ENCODE results near the gene PUM1.
"Not testable (repeated sequence)": the region's sequence is repeated elsewhere in the genome, so short reads cannot be mapped to it uniquely, and the experiment has no call there.

Gene PUM1

DNA sequence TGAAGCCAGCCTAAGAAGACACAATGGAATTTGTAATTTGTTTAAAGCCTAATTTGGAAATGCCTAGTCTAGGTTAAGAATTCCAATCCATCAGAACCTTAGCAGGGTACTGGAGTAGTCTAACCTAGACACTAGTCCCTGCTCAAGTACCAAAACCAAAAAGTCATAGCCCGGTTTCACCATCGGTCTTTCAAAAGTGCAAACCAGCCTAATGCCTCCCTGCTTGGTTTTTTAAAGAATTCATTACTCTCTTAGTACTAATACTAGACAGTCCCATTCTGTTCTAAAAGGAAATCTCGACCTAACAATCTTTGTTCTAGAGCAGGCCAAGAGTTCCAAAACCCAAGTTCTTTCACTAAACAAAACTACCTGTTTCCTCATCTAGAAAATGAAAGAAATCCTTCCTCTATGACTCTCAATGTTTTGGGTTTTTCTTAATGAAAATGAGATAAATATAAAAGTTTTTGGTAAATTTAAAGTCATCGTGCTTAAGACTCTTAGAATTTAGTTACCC, 2.6 kb downstream of the PUM1 start:
- no peak for DNase-seq

GRCh38 chr1:31062162-31062866, 3.2 kb downstream of the PUM1 start:
- DNase-seq, result not testable (repeated sequence)

DNA sequence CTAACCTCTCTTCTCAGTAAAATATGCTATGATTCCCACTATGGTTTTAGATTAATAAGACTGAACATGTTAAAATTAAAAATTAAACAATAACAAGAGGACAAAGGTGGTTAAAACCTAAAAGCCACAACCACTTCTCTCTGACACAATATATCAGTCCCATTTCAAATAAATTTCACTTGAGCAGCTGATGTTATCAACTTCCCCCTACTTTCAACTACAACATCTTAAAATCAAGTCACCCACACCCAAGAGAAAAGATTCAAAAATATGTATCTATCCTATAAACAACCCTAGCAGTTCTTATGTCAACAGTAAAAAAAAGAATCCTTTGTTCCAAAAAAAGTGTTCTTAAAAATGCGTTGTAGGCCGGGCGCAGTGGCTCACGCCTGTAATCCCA, 7.5 kb downstream of the PUM1 start:
- DNase-seq, result no peak

- no peak for DNase-seq
These were observed 9.6 kb downstream of the PUM1 start for GRCh38 chr1:31055953-31056352.

DNA sequence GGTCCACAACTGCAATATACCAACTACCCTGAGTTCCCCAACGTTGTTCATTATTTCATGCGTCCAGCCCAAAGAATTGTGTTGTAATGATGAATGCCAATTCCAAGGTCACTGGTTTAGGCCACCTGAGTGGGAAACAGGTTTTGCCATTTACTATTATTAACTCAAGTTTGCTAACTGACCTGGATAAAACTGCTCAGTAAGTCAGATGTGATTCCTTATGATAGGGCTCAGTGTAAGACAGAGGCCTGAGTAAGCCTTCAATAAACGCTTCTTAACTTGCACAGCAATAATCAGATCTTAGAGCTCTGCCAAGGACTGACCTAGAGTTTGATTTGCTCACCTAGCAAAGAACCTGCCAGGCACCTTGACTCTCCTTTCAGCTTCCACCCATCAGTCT, 10.0 kb downstream of the PUM1 start:
- no peak for DNase-seq

- DNase-seq, result no peak
These were observed 10.5 kb downstream of the PUM1 start for GRCh38 chr1:31054958-31055481.

DNA sequence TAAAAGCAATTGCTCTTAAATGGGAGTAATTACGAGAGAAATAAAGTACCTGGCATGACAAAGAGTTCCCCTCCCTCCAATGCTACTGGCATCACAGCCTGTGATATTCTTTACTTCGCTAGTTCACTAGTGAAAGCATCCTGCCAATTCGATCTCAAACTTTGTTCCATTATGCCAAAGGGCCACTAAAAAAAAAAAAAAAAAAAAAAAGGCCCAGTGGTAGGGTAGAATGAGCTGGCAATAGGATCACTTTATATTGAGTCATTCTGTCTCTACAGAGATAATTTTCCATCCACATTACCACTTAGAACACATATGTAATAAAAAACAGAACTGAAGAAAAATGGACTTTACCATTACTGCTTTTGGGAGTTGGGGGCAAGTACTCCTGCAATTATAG, 11.2 kb downstream of the PUM1 start:
- no peak for DNase-seq

DNA sequence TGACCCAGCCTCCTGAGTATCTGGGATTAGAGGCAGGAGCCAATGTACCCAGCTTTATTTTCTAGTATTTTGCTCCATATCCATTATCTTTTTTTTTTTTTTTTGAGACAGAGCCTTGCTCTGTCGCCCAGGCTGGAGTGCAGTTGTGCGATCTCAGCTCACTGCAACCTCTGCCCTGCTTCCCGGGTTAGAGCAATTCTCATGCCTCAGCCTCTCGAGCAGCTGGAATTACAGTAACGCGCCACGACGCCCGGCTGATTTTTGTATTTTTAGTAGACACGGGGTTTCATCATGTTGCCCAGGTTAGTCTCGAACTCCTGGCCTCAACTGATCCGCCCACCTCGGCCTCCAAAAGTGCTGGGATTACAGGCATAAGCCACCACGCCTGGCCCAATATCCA, 12.9 kb downstream of the PUM1 start:
- not testable (repeated sequence) for DNase-seq

- no peak for DNase-seq
These were observed 13.9 kb downstream of the PUM1 start for GRCh38 chr1:31051611-31052010.

GRCh38 chr1:31047507-31047906, 18.0 kb downstream of the PUM1 start:
- not testable (repeated sequence) for DNase-seq

DNA sequence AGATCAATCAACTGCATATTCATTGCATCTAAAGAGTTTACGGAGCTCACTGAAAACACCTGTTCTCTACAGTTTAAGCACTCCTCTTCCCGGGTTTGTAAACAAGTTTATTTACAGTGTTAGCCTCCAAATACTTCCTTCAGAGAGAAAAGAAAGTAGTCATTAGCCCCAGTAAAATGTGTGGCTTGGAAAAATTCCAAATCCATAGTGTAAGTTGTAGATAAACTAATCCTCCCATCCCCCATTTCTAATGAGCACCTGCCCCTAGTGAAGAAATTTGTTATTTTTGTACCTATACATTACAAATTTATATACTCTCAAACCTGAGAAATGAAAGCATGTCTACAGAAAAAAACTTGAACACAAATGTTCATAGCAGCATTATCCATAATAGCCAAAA, 21.9 kb downstream of the PUM1 start:
- no peak for DNase-seq

DNA sequence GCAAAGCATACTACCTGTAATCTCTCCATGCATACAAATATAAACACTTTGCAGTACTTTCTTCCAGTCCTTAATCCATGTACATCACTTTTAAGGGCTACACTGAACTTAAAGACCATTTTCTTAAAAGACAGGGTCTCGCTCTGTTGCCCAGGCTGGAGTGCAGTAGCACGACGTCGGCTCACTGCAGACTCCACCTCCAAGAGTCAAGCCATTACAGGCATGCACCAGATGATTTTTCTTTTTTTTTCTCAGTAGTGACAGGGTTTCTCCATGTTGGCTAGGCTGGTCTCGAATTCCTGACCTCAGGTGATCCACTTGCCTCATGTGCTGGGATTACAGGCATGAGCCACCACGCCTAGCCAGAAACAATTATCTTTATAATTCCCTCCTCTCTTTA, 22.9 kb downstream of the PUM1 start:
- no peak for DNase-seq

GRCh38 chr1:31041529-31041928, 24.0 kb downstream of the PUM1 start:
- no peak for DNase-seq

DNA sequence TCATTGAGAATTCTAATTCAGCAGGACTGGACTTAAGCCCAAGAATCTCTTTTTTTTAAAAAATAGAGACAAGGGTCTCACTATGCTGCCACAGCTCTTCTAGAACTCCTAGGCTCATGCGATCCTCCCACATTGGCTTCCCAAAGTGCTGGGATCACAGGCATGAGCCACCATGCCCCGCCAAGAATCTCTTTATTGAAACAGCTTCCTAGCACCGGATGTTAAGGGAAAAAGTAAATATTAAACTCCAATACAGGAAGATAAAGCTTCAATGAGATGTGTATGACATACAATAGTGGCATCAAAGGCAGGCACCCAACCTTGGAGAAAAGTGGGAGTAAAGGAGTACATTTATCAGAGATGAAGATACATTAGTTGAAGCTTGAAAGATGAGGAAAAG, 25.5 kb downstream of the PUM1 start:
- no peak for DNase-seq

- not testable (repeated sequence) for DNase-seq
These were observed 26.6 kb downstream of the PUM1 start for GRCh38 chr1:31038935-31039334.

- DNase-seq, result no peak
These were observed 27.2 kb downstream of the PUM1 start for GRCh38 chr1:31038360-31038759.

DNA sequence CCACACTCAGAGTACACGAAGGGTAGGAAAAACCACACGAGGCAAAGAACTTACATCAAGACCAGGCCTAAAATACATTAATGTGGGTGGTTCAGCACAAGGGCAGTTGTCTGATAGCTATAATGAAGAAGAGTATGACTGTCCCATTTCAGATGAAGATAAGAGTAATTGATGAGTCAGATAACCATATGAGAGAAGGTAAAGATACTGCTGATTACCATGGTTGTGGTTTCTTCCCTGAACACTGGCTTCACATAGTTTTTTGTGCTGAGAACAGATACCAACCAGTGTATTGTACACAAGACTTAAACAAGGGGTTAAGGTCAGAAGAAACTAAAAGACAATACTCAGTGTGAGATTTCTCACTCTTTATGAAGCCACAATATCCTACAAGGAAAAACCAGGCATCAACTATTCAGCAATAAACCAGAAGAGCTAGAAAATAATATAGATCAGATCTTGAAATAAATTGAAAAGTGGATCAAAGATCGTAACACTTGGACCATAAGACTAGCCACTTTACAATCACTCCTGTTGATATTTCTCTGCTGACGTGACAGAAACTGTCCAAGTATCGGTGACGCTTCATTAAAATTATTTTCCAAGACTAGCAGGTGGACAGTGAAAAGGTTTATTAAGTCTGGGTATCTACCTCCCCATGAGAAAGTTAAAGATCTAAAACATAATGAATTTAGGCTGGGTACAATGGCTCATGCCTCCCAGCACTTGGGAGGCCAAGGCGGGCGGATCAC, 28.6 kb downstream of the PUM1 start:
- no peak for DNase-seq

GRCh38 chr1:31033598-31033997, 31.9 kb downstream of the PUM1 start:
- DNase-seq, result no peak

- no peak for DNase-seq
These were observed 33.3 kb downstream of the PUM1 start for GRCh38 chr1:31032266-31032665.

DNA sequence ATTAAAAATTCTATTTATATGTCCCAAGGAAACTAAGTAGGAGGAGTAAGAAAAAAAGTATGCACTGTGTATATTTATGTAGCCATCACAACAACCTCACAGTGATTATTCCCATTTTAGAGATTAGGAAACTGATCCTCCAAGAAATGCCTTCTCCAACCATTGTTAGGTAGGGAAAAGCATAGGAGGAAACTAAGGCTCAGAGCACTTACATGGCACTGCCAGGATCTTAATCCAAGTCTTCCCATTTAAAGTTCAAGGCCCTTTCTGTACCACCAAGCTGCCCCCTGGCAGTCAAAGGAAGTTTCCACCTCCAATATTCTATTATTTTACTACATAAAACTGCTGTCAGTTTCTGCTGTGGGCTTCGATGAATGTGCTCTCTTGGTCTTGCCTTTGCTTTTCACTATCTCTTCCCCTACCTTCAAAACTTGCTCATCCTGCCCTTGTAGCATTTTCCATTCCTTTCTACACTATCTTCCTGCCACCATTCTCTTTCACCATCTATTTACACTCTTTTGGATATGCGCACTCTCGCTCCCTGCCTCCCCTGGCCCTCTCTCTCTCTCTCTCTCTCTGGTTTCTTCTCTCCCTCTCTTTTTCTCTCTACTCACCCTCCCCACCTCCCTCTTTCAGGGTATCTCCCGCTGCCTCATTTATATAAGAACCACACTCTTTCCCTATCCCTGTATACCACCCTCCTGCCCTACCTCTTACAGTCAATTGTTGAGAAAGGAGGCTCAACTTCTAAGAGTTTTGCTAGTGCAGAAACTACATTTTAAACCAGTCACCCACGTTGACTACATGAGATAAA, 34.0 kb downstream of the PUM1 start:
- no peak for DNase-seq

DNA sequence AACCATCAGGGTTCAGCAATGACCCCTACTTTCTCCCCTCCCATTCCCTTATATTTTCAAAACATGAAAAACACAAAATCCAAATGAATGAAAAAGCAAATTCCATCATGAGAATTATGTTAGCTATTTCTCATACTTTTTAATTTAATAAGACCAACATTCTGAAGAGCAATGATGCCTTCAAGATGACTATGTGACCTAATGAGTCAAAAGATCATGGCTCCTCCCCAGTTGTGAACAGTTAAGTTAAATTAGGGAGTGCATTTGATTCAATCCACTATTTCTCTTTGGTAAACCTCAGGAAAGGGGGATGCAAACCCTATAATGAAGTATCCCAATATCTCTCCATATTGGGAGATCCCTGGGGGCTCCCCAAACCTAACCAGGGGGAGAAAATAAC, 36.5 kb downstream of the PUM1 start:
- no peak for DNase-seq

GRCh38 chr1:31027693-31028526, 37.6 kb downstream of the PUM1 start:
- no peak for DNase-seq
